PC-3 (cell line): ENCODE results near the gene DMD. TPM values are rescaled to one million over a fixed set of nuclear protein-coding genes. Genes with fewer than 3 reads are reported as not detected.

Experiments used
- ATAC-seq: fragments of 200-7000 bp; cut with Tn5 transposase; 2 replicates; pipeline ENCODE4 v1.9.1; 2020; ENCODE audit warnings: mild to moderate bottlenecking, moderate library complexity
- BruUV-seq: library from RNA; stranded (reverse); fragments of 400-500 nt; replicated peaks from 2 replicates; lab custom pipeline; 2021; lab: Mats Ljungman, UMichigan
- CTCF ChIA-PET: fragments of 300-600 bp; sonication (Branson Sonifier 250); formaldehyde crosslinking; loops from one replicate; lab custom pipeline; 2022; ENCODE audit warnings: antibody characterized with exemption; lab: Charles Lee
- POLR2A ChIA-PET: fragments of 300-600 bp; sonication (Branson Sonifier 250); formaldehyde crosslinking; loops from one replicate; lab custom pipeline; 2022; ENCODE audit warnings: antibody characterized with exemption; ENCODE audit not compliant: unreplicated experiment; lab: Charles Lee
- DNase-seq: peaks from one replicate; pipeline ENCODE4 v3.0.0-alpha.2; 2015
- H2AFZ ChIP-seq: fragments of 300-600 bp; sonication (generic); 2 replicates; pipeline ENCODE4 v1.6.0; 2016; ENCODE audit warnings: antibody characterized with exemption, low read length
- H3F3A ChIP-seq: fragments of 300-600 bp; sonication (generic); one replicate; pipeline ENCODE4 v1.6.0; 2017; ENCODE audit warnings: antibody characterized with exemption, low read length, control low read depth, mild to moderate bottlenecking; ENCODE audit not compliant: unreplicated experiment
- H3K27ac ChIP-seq: fragments of 300-600 bp; sonication (generic); 2 replicates; pipeline ENCODE4 v1.5.1; 2016; ENCODE audit warnings: mild to moderate bottlenecking, low read length
- H3K27me3 ChIP-seq: fragments of 300-600 bp; sonication (generic); 2 replicates; pipeline ENCODE4 v1.6.1; 2016; ENCODE audit warnings: low read length, mixed read lengths
- H3K36me3 ChIP-seq: fragments of 300-600 bp; sonication (generic); 2 replicates; pipeline ENCODE4 v1.6.1; 2016; ENCODE audit warnings: low read depth, mixed run types, low read length, mixed read lengths
- H3K4me1 ChIP-seq: fragments of 300-600 bp; sonication (generic); 2 replicates; pipeline ENCODE4 v1.5.1; 2016; ENCODE audit warnings: low read length; ENCODE audit not compliant: insufficient read depth
- H3K4me2 ChIP-seq: fragments of 300-600 bp; sonication (generic); 2 replicates; pipeline ENCODE4 v1.6.0; 2016; ENCODE audit warnings: low read length
- H3K4me3 ChIP-seq: fragments of 300-600 bp; sonication (generic); 2 replicates; pipeline ENCODE4 v1.5.1; 2016; ENCODE audit warnings: mild to moderate bottlenecking, low read length, mixed read lengths
- H3K79me2 ChIP-seq: fragments of 300-600 bp; sonication (generic); 2 replicates; pipeline ENCODE4 v1.6.1; 2017; ENCODE audit warnings: low read length, mixed read lengths
- H3K9ac ChIP-seq: fragments of 300-600 bp; sonication (generic); 2 replicates; pipeline ENCODE4 v1.6.0; 2016; ENCODE audit warnings: mild to moderate bottlenecking, low read length
- H3K9me2 ChIP-seq: fragments of 300-600 bp; sonication (generic); replicated peaks from 2 replicates; pipeline ENCODE4 v1.6.1; 2016; ENCODE audit warnings: mixed run types, low read length, mixed read lengths
- H3K9me3 ChIP-seq: fragments of 300-600 bp; sonication (generic); 2 replicates; pipeline ENCODE4 v1.6.1; 2016; ENCODE audit warnings: low read length, mixed read lengths
- H4K20me1 ChIP-seq: fragments of 300-600 bp; sonication (generic); 2 replicates; pipeline ENCODE4 v1.6.1; 2016; ENCODE audit warnings: low read length, mixed read lengths
- EZH2 ChIP-seq: fragments of 300-600 bp; sonication (generic); IDR thresholded peaks from one replicate; pipeline ENCODE4 v1.6.1; 2017; ENCODE audit warnings: antibody characterized with exemption, mild to moderate bottlenecking, low read length; ENCODE audit not compliant: unreplicated experiment
- EZH2phosphoT487 ChIP-seq: fragments of 300-600 bp; sonication (generic); IDR thresholded peaks from 2 replicates; pipeline ENCODE4 v1.6.1; 2018; ENCODE audit warnings: mild to moderate bottlenecking, antibody characterized with exemption, low read length, borderline replicate concordance
- intact Hi-C: fragments of 100-400 bp; cut with micrococcal nuclease; formaldehyde crosslinking; loops from 2 replicates; pipeline ENCODE4 v1.9.0; 2023
- total RNA-seq: library from RNA; depleted of rRNA; stranded (reverse); fragments of >200 nt; gene quantifications from 2 replicates; pipeline ENCODE4 v1.2.3, GENCODE V29; 2014
- TF ChIP-seq, protein P1 (sequence below): fragments of 300-600 bp; sonication (generic); conservative IDR thresholded peaks from 2 replicates; pipeline ENCODE4 v1.5.1; 2017; ENCODE audit warnings: antibody characterized with exemption, low read depth, mild to moderate bottlenecking, low read length

The DMD gene
- total RNA-seq, 1 experiment from 2014 or later = not detected

DNA sequence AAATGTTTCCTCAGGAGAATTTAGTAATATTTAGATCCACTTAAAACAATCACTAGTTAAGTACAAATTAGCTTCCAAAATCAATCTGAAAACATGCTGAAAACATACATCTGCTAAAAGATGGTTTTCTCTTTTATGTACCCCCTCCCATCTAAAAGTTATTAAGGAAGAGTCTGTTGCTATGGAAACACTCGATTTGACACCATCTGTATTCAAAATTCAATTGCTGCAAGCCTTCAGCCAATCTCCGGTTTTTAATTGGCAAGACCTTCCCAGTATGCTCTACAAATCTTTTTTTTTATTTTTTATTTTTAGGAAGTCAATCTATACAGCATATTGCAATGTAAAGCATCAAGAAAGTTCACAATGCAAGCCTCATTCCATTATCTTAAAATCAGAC is 1500.2 kb downstream of the DMD start:
- Histone ChIP-seq H3K9ac (no peak overlapping the region), H2AFZ (no peak overlapping the region), H3K9me3 (no peaks in the 10 kb centered on the region), H3K79me2 (no peaks in the 10 kb centered on the region), H3K4me1 (no peaks in the 10 kb centered on the region), H3K4me2 (no peak overlapping the region), H3K27me3 (no peaks in the 10 kb centered on the region), H3K9me2 (no peaks in the 10 kb centered on the region), H3F3A (no peaks in the 10 kb centered on the region), H4K20me1 (no peaks in the 10 kb centered on the region), H3K4me3 (no peak overlapping the region), H3K36me3 (no peaks in the 10 kb centered on the region), H3K27ac (no peak overlapping the region)
- ATAC-seq (no peak), DNase-seq (no peak)
- TF ChIP-seq EZH2phosphoT487 (no peak), EZH2 (no peak)
- TF ChIP-seq, protein P1, sequence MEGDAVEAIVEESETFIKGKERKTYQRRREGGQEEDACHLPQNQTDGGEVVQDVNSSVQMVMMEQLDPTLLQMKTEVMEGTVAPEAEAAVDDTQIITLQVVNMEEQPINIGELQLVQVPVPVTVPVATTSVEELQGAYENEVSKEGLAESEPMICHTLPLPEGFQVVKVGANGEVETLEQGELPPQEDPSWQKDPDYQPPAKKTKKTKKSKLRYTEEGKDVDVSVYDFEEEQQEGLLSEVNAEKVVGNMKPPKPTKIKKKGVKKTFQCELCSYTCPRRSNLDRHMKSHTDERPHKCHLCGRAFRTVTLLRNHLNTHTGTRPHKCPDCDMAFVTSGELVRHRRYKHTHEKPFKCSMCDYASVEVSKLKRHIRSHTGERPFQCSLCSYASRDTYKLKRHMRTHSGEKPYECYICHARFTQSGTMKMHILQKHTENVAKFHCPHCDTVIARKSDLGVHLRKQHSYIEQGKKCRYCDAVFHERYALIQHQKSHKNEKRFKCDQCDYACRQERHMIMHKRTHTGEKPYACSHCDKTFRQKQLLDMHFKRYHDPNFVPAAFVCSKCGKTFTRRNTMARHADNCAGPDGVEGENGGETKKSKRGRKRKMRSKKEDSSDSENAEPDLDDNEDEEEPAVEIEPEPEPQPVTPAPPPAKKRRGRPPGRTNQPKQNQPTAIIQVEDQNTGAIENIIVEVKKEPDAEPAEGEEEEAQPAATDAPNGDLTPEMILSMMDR = no peak
- BruUV-seq = no TSS peak
- CTCF ChIA-PET = no interaction called here
- intact Hi-C loops = no loop called here
- POLR2A ChIA-PET = no interaction called here

GRCh38 chrX:31708116-31708515 is 1503.2 kb downstream of the DMD start:
- Histone ChIP-seq H4K20me1 (no peaks in the 10 kb centered on the region), H3K79me2 (no peaks in the 10 kb centered on the region), H2AFZ (no peak overlapping the region), H3K9me3 (no peaks in the 10 kb centered on the region), H3K27ac (no peak overlapping the region), H3K4me2 (no peak overlapping the region), H3F3A (no peaks in the 10 kb centered on the region), H3K4me1 (no peaks in the 10 kb centered on the region), H3K4me3 (no peak overlapping the region), H3K36me3 (no peaks in the 10 kb centered on the region), H3K9ac (no peak overlapping the region), H3K27me3 (no peaks in the 10 kb centered on the region), H3K9me2 (no peaks in the 10 kb centered on the region)
- no TSS peak for BruUV-seq
- intact Hi-C loops = no loop called here
- no peak for DNase-seq
- ATAC-seq = no peak
- ChIA-PET CTCF (no interaction called here), POLR2A (no interaction called here)
- TF ChIP-seq, protein P1 = no peak
- TF ChIP-seq EZH2 (no peak), EZH2phosphoT487 (no peak)

DNA sequence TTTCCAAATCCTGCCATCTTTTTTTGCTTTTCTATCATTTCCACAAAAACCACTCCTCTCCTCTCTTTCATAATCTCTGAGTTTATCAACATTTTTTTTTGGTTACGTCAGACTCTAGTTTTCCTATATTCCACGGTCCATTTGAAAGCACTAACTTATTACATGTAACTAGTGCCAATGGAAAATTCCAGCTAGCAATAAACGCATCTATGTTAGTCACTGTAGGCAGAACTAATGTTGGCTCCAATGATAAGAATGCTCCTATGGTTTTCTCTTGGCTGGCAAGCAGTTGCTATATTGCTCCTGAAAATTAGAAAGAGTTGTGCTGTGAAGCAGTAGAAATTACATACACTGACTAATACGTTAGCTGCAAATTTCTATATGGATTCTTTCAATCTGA is 1504.9 kb downstream of the DMD start:
- H3K4me1 ChIP-seq = no peaks in the 10 kb centered on the region
- no peaks in the 10 kb centered on the region for H3K36me3 ChIP-seq
- H3K9ac ChIP-seq = no peak overlapping the region
- H3K4me3 ChIP-seq = no peak overlapping the region
- CTCF ChIA-PET = no interaction called here
- ATAC-seq (no peak), DNase-seq (no peak)
- intact Hi-C loops = no loop called here
- H3K4me2 ChIP-seq = no peak overlapping the region
- POLR2A ChIA-PET = no interaction called here
- no peaks in the 10 kb centered on the region for H3K79me2 ChIP-seq
- H3K27ac ChIP-seq = no peak overlapping the region
- H3F3A ChIP-seq = no peaks in the 10 kb centered on the region
- no peak for TF ChIP-seq EZH2phosphoT487
- no peak for TF ChIP-seq EZH2
- TF ChIP-seq, protein P1 = no peak
- no peaks in the 10 kb centered on the region for H3K27me3 ChIP-seq
- BruUV-seq = no TSS peak
- no peaks in the 10 kb centered on the region for H4K20me1 ChIP-seq
- no peaks in the 10 kb centered on the region for H3K9me2 ChIP-seq
- H2AFZ ChIP-seq = no peak overlapping the region
- no peaks in the 10 kb centered on the region for H3K9me3 ChIP-seq
